HCT116 (cell line): ENCODE results near the gene CXCL9. TPM values are rescaled to one million over a fixed set of nuclear protein-coding genes. Genes with fewer than 3 reads are reported as not detected.

Source experiments
- ATAC-seq: fragments of 200-7000 bp; cut with Tn5 transposase; 2 replicates; pipeline ENCODE4 v1.9.1; 2020; ENCODE audit warnings: mild to moderate bottlenecking, moderate library complexity
- BruUV-seq: library from RNA; stranded (reverse); fragments of 400-500 nt; replicated peaks from 2 replicates; lab custom pipeline; 2021; lab: Mats Ljungman, UMichigan
- CTCF ChIA-PET: fragments of 300-600 bp; sonication (Branson Sonifier 250); formaldehyde crosslinking; loops from one replicate; lab custom pipeline; 2021; ENCODE audit warnings: antibody characterized with exemption; lab: Charles Lee
- POLR2A ChIA-PET: fragments of 300-600, 350-600 bp; sonication (Branson Sonifier 250); formaldehyde crosslinking; loops from one replicate; lab custom pipeline; 2021; ENCODE audit warnings: antibody characterized with exemption; lab: Charles Lee
- RAD21 ChIA-PET, 2 experiments: fragments of 300-600 bp; sonication (Branson Sonifier 250); formaldehyde crosslinking; loops; one replicate each; lab custom pipeline; 2023; ENCODE audit warnings: low total read pairs in 2 of 2; ENCODE audit not compliant: uncharacterized antibody in 2 of 2, unreplicated experiment in 2 of 2, low non-redundant PET in 1 of 2; lab: Charles Lee
- DNase-seq: peaks from one replicate; pipeline ENCODE4 v3.0.0-alpha.2; 2010; ENCODE audit warnings: low read depth, low spot score
- H2AFZ ChIP-seq: fragments of 200-600 bp; shearing (Covaris generic), sonication (generic); 2 replicates; pipeline ENCODE4 v1.6.1; 2017; ENCODE audit warnings: low read depth, mixed run types, mixed read lengths, antibody characterized with exemption, low read length; ENCODE audit not compliant: poor library complexity, severe bottlenecking
- H3K27ac ChIP-seq: 2 replicates; pipeline ENCODE4 v1.5.1; 2012; ENCODE audit warnings: low read depth, low read length
- H3K27me3 ChIP-seq: fragments of 200-600 bp; sonication (generic); 2 replicates; pipeline ENCODE4 v1.6.1; 2016; ENCODE audit warnings: mixed run types, low read length, mixed read lengths; ENCODE audit not compliant: insufficient read depth
- H3K36me3 ChIP-seq, 2 experiments: fragments of 200-500 bp in 1 of 2; fragments of 200-600 bp in 1 of 2; sonication (Bioruptor generic) in 1 of 2; sonication (generic) in 1 of 2; 2 replicates each; pipeline versions ENCODE4 v1.5.1 to v1.6.1; 2014 to 2016; ENCODE audit warnings: low read length in 2 of 2, inconsistent platforms in 1 of 2, mixed read lengths in 1 of 2, mixed run types in 1 of 2; ENCODE audit not compliant: insufficient read depth in 2 of 2, control insufficient read depth in 1 of 2
- H3K4me1 ChIP-seq, 2 experiments: fragments of 200-600 bp in 1 of 2; sonication (generic) in 1 of 2; 2 replicates each; pipeline versions ENCODE4 v1.5.1 to v1.6.1; 2012 to 2017; ENCODE audit warnings: low read length in 2 of 2, inconsistent platforms in 1 of 2, mild to moderate bottlenecking in 1 of 2, mixed read lengths in 1 of 2, mixed run types in 1 of 2, moderate library complexity in 1 of 2; ENCODE audit not compliant: insufficient read depth in 2 of 2, control insufficient read depth in 1 of 2
- H3K4me2 ChIP-seq: fragments of 200-600 bp; sonication (generic); 2 replicates; pipeline ENCODE4 v1.6.1; 2017; ENCODE audit warnings: mixed run types, low read length, mixed read lengths
- H3K4me3 ChIP-seq, 2 experiments: fragments of 200-600 bp in 1 of 2; sonication (generic) in 1 of 2; replicated peaks in 1 of 2; 2 replicates each; pipeline ENCODE4 v1.5.1; 2011 to 2016; ENCODE audit warnings: low read length in 2 of 2, control low read depth in 1 of 2, low read depth in 1 of 2, mild to moderate bottlenecking in 1 of 2, mixed read lengths in 1 of 2, mixed run types in 1 of 2
- H3K79me2 ChIP-seq: fragments of 200-600 bp; sonication (generic); 2 replicates; pipeline ENCODE4 v1.6.1; 2017; ENCODE audit warnings: mild to moderate bottlenecking, mixed run types, low read length, moderate library complexity, mixed read lengths; ENCODE audit not compliant: insufficient read depth
- H3K9ac ChIP-seq: fragments of 200-600 bp; sonication (generic); 2 replicates; pipeline ENCODE4 v1.6.1; 2016; ENCODE audit warnings: low read length, mixed read lengths
- H3K9me2 ChIP-seq: fragments of 200-600 bp; sonication (generic), shearing (Covaris generic); 2 replicates; pipeline ENCODE4 v1.6.1; 2017; ENCODE audit warnings: mixed run types, mild to moderate bottlenecking, moderate library complexity; ENCODE audit not compliant: insufficient read depth
- H3K9me3 ChIP-seq, 2 experiments: fragments of 200-500 bp in 1 of 2; fragments of 200-600 bp in 1 of 2; sonication (Bioruptor generic) in 1 of 2; sonication (generic) in 1 of 2; 2 replicates each; pipeline ENCODE4 v1.6.1; 2014 to 2017; ENCODE audit warnings: low read length in 2 of 2, mixed read lengths in 2 of 2, inconsistent platforms in 1 of 2, low read depth in 1 of 2, mild to moderate bottlenecking in 1 of 2, mixed run types in 1 of 2, moderate library complexity in 1 of 2; ENCODE audit not compliant: control insufficient read depth in 1 of 2, insufficient read depth in 1 of 2
- H4K20me1 ChIP-seq: fragments of 200-600 bp; sonication (generic), shearing (Covaris generic); 2 replicates; pipeline ENCODE4 v1.6.1; 2017; ENCODE audit warnings: mixed run types, mild to moderate bottlenecking, moderate library complexity; ENCODE audit not compliant: insufficient read depth
- CEBPB ChIP-seq: IDR thresholded peaks from 2 replicates; pipeline ENCODE4 v1.6.1; 2012; ENCODE audit warnings: low read depth
- EGR1 ChIP-seq: IDR thresholded peaks from 2 replicates; pipeline ENCODE4 v1.6.1; 2012; ENCODE audit warnings: low read depth
- ELF1 ChIP-seq: IDR thresholded peaks from 2 replicates; pipeline ENCODE4 v1.6.1; 2012; ENCODE audit warnings: low read depth, borderline replicate concordance
- FOSL1 ChIP-seq: IDR thresholded peaks from 2 replicates; pipeline ENCODE4 v1.6.1; 2012; ENCODE audit warnings: low read depth
- POLR2A ChIP-seq: IDR thresholded peaks from 2 replicates; pipeline ENCODE4 v1.7.0; 2011; ENCODE audit warnings: borderline replicate concordance; ENCODE audit not compliant: insufficient read depth, insufficient read length; ENCODE audit errors: extremely low read depth
- POLR2AphosphoS5 ChIP-seq: IDR thresholded peaks from 2 replicates; pipeline ENCODE4 v1.6.1; 2011; ENCODE audit warnings: mild to moderate bottlenecking, low read depth, low read length, moderate library complexity
- RAD21 ChIP-seq: IDR thresholded peaks from 2 replicates; pipeline ENCODE4 v1.6.1; 2012; ENCODE audit warnings: low read depth, mild to moderate bottlenecking
- SP1 ChIP-seq: IDR thresholded peaks from 2 replicates; pipeline ENCODE4 v1.6.1; 2012; ENCODE audit warnings: low read depth
- SRF ChIP-seq: IDR thresholded peaks from 2 replicates; pipeline ENCODE4 v1.6.1; 2012; ENCODE audit warnings: low read depth
- YY1 ChIP-seq: IDR thresholded peaks from 2 replicates; pipeline ENCODE4 v1.6.1; 2011; ENCODE audit warnings: low read length, low read depth, moderate library complexity, mild to moderate bottlenecking; ENCODE audit not compliant: insufficient replicate concordance; ENCODE audit errors: extremely low read depth
- ZNF274 ChIP-seq: fragments of 200-500 bp; sonication (Bioruptor generic); IDR thresholded peaks from 2 replicates; pipeline ENCODE4 v1.6.1; 2014; ENCODE audit warnings: mild to moderate bottlenecking, low read depth, low read length, inconsistent platforms
- intact Hi-C: fragments of 100-400 bp; cut with micrococcal nuclease; formaldehyde crosslinking; loops from 2 replicates; pipeline ENCODE4 v1.10.0; 2022
- total RNA-seq: library from RNA; stranded (reverse); gene quantifications from one replicate; pipeline ENCODE4 v1.2.1, GENCODE V29; 2021; ENCODE audit not compliant: unreplicated experiment
- TF ChIP-seq, protein P1 (sequence below): IDR thresholded peaks from 2 replicates; pipeline ENCODE4 v1.6.1; 2011; ENCODE audit warnings: mild to moderate bottlenecking, low read length, moderate library complexity; ENCODE audit not compliant: insufficient replicate concordance; ENCODE audit errors: extremely low read depth
- TF ChIP-seq, protein P2 (sequence below): IDR thresholded peaks from 2 replicates; pipeline ENCODE4 v1.6.1; 2012

CXCL9 gene
- total RNA-seq, 1 experiment from 2014 or later = not detected

DNA sequence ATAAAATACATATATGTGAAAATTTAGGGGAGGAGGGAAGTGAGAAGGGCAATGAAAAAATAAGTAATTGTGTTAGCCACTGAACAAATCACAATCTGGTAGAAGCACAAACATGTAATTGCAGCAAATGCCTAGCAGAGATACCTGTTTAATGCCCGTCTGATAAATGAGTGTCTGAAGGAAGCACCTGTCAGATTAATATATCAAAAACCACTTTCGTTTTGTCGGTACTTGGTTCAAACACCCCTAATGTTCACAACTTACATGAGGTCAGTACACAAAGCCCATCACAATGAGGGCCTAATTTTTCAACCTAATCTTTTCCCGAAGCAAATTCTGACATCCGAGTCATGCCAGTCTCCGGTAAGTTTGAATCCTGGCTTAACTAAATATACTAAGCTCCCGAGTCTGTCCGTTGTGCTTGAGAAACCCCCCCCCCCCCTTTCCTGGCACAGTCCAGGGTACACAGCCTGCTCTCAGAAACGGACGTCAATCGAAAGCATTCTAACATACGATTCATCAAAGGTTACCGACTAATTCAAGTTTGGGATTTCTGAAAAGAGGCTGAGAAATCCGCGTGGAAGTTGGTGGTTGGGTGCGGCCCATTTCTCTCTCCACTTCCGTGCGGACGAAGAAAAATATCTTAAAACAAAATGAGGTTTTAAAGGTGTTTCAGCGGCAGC, 17.3 kb downstream of the CXCL9 start:
- no TSS peak for BruUV-seq
- no peak for ATAC-seq
- H3K79me2 ChIP-seq = peaks cover 58% of the 10 kb centered on the region

More for the DNA sequence above, 17.3 kb downstream of the CXCL9 start:
- ChIA-PET RAD21 (interaction anchor here in 1 of 2 experiments (0.7 kb wide), 1 partner anchor 50 kb away, joined by 3 read pairs; no protein-coding TSS in a partner anchor), CTCF (no interaction called here), POLR2A (interaction anchor here (0.5 to 1.3 kb wide), 3 partner anchors 69 to 1341 kb away, joined by 3 read pairs; no protein-coding TSS in a partner anchor)
- no peak overlapping the region for H2AFZ ChIP-seq
- peak overlapping the region; percentile 84 to 91 for H3K4me3 ChIP-seq
- H3K36me3 ChIP-seq = no peaks in the 10 kb centered on the region
- H4K20me1 ChIP-seq = peaks cover 5% of the 10 kb centered on the region; the same call in 1 of the 2 replicates
- peak overlapping the region; percentile 83 for H3K9ac ChIP-seq
- DNase-seq = no peak
- no peaks in the 10 kb centered on the region for H3K9me3 ChIP-seq
- intact Hi-C loops = loop anchor here (2.0 to 10.0 kb wide), 3 partner anchors 49 to 515 kb away; partner anchors contain the start of genes NAAA and NUP54
- H3K4me2 ChIP-seq = peak overlapping the region; percentile 83
- H3K27ac ChIP-seq = peak overlapping the region; percentile 25
- no peaks in the 10 kb centered on the region for H3K9me2 ChIP-seq
- peaks cover 7 to 17% of the 10 kb centered on the region in 2 experiments; a peak in 3 of 4 replicates for H3K4me1 ChIP-seq
- no peaks in the 10 kb centered on the region for H3K27me3 ChIP-seq
- TF ChIP-seq ELF1 = no peak
- no peak for TF ChIP-seq SP1
- no peak for TF ChIP-seq RAD21
- TF ChIP-seq SRF = no peak
- no peak for TF ChIP-seq FOSL1
- TF ChIP-seq POLR2AphosphoS5 = no peak
- TF ChIP-seq, protein P1, sequence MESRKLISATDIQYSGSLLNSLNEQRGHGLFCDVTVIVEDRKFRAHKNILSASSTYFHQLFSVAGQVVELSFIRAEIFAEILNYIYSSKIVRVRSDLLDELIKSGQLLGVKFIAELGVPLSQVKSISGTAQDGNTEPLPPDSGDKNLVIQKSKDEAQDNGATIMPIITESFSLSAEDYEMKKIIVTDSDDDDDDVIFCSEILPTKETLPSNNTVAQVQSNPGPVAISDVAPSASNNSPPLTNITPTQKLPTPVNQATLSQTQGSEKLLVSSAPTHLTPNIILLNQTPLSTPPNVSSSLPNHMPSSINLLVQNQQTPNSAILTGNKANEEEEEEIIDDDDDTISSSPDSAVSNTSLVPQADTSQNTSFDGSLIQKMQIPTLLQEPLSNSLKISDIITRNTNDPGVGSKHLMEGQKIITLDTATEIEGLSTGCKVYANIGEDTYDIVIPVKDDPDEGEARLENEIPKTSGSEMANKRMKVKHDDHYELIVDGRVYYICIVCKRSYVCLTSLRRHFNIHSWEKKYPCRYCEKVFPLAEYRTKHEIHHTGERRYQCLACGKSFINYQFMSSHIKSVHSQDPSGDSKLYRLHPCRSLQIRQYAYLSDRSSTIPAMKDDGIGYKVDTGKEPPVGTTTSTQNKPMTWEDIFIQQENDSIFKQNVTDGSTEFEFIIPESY = no peak
- TF ChIP-seq, protein P2, sequence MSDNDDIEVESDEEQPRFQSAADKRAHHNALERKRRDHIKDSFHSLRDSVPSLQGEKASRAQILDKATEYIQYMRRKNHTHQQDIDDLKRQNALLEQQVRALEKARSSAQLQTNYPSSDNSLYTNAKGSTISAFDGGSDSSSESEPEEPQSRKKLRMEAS = no peak
- no peak for TF ChIP-seq CEBPB
- no peak for TF ChIP-seq YY1
- TF ChIP-seq ZNF274 = no peak
- no peak for TF ChIP-seq POLR2A
- TF ChIP-seq EGR1 = no peak
